ENCODE measurements around the gene TFCP2L1. TPM values are rescaled to one million over a fixed set of nuclear protein-coding genes. Genes with fewer than 3 reads are reported as not detected.
A peak's percentile ranks its signal among the peaks of the same experiment; 100 is the strongest.

Gene TFCP2L1
- total RNA-seq, 1 donor from 2014 or later = 73.0 TPM

GRCh38 chr2:121197369-121198091 is 87.5 kb downstream of the TFCP2L1 start:
- DNase-seq (ENCODE audit: low spot score) = peak; percentile 87

- no peak for DNase-seq (ENCODE audit: low spot score)
These were observed 88.2 kb downstream of the TFCP2L1 start for GRCh38 chr2:121196849-121197155.

GRCh38 chr2:121196132-121196848 is 88.7 kb downstream of the TFCP2L1 start:
- no peak for DNase-seq (ENCODE audit: low spot score)

GRCh38 chr2:121195036-121195435 is 90.0 kb downstream of the TFCP2L1 start:
- DNase-seq (ENCODE audit: low spot score) = no peak

GRCh38 chr2:121194626-121195025 is 90.4 kb downstream of the TFCP2L1 start:
- no peak for DNase-seq (ENCODE audit: low spot score)

GRCh38 chr2:121193185-121193584 is 91.8 kb downstream of the TFCP2L1 start:
- no peak for DNase-seq (ENCODE audit: low spot score)

- no peak for DNase-seq (ENCODE audit: low spot score)
These were observed 92.4 kb downstream of the TFCP2L1 start for GRCh38 chr2:121192576-121192975.

GRCh38 chr2:121191191-121192170 is 93.5 kb downstream of the TFCP2L1 start:
- no peak for DNase-seq (ENCODE audit: low spot score)

GRCh38 chr2:121189661-121190381 is 95.2 kb downstream of the TFCP2L1 start:
- no peak for DNase-seq (ENCODE audit: low spot score)

- DNase-seq (ENCODE audit: low spot score) = no peak
These were observed 96.0 kb downstream of the TFCP2L1 start for GRCh38 chr2:121189011-121189410.

GRCh38 chr2:121187982-121188411 is 97.0 kb downstream of the TFCP2L1 start:
- DNase-seq (ENCODE audit: low spot score) = no peak

GRCh38 chr2:121187351-121187981 is 97.5 kb downstream of the TFCP2L1 start:
- DNase-seq (ENCODE audit: low spot score) = no peak

- no peak for DNase-seq (ENCODE audit: low spot score)
These were observed 98.7 kb downstream of the TFCP2L1 start for GRCh38 chr2:121186261-121186660.

GRCh38 chr2:121185571-121186074 is 99.4 kb downstream of the TFCP2L1 start:
- peak; percentile 65 for DNase-seq (ENCODE audit: low spot score)

- DNase-seq (ENCODE audit: low spot score) = no peak
These were observed 99.9 kb downstream of the TFCP2L1 start for GRCh38 chr2:121185111-121185510.

GRCh38 chr2:121184248-121184862 is 100.6 kb downstream of the TFCP2L1 start:
- DNase-seq (ENCODE audit: low spot score) = no peak

GRCh38 chr2:121182520-121182919 is 102.5 kb downstream of the TFCP2L1 start:
- DNase-seq (ENCODE audit: low spot score) = no peak

- DNase-seq (ENCODE audit: low spot score) = no peak
These were observed 105.5 kb downstream of the TFCP2L1 start for GRCh38 chr2:121179467-121179866.

- no peak for DNase-seq (ENCODE audit: low spot score)
These were observed 106.3 kb downstream of the TFCP2L1 start for GRCh38 chr2:121178730-121179129.

- no peak for DNase-seq (ENCODE audit: low spot score)
These were observed 107.1 kb downstream of the TFCP2L1 start for GRCh38 chr2:121177896-121178295.

Measured in mucosa of gallbladder (tissue), 1 donor.